ENCODE results near the gene RSPH6A.

- TF ChIP-seq, protein P1, sequence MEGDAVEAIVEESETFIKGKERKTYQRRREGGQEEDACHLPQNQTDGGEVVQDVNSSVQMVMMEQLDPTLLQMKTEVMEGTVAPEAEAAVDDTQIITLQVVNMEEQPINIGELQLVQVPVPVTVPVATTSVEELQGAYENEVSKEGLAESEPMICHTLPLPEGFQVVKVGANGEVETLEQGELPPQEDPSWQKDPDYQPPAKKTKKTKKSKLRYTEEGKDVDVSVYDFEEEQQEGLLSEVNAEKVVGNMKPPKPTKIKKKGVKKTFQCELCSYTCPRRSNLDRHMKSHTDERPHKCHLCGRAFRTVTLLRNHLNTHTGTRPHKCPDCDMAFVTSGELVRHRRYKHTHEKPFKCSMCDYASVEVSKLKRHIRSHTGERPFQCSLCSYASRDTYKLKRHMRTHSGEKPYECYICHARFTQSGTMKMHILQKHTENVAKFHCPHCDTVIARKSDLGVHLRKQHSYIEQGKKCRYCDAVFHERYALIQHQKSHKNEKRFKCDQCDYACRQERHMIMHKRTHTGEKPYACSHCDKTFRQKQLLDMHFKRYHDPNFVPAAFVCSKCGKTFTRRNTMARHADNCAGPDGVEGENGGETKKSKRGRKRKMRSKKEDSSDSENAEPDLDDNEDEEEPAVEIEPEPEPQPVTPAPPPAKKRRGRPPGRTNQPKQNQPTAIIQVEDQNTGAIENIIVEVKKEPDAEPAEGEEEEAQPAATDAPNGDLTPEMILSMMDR (IDR thresholded peaks at IDR 0.05) = no peak
- TF ChIP-seq POLR2A (IDR thresholded peaks at IDR 0.05) = no peak
Observed at GRCh38 chr19:45847663-45848062, 32.6 kb upstream of the RSPH6A start.
